Fibroblast of skin of back (primary cell): ENCODE data around the gene PCDHGB1.
"Not testable (repeated sequence)": the region's sequence is repeated elsewhere in the genome, so short reads cannot be mapped to it uniquely, and the experiment has no call there.

Experiments
- DNase-seq: peaks from one replicate; pipeline ENCODE4 v3.0.0-alpha.2; 2013

Gene PCDHGB1

DNA sequence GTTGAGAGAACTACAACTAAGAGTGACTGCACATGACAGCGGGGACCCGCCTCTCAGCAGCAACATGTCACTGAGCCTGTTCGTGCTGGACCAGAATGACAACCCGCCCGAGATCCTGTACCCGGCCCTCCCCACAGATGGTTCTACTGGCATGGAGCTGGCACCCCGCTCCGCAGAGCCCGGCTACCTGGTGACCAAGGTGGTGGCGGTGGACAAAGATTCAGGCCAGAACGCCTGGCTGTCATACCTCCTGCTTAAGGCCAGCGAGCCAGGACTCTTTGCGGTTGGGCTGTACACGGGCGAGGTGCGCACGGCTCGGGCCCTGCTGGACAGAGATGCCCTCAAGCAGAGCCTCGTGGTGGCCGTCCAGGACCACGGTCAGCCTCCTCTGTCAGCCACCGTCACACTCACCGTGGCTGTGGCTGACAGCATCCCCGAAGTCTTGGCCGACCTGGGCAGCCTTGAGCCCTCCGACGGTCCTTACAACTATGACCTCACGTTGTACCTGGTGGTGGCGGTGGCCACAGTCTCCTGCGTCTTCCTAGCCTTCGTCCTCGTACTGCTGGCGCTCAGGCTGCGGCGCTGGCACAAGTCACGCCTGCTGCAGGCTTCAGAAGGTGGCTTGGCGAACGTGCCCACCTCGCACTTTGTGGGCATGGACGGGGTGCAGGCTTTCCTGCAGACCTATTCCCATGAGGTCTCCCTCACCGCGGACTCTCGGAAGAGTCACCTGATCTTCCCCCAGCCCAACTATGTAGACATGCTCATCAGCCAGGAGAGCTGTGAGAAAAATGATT lies 34.8 kb downstream of the PCDHGB1 start:
- no peak for DNase-seq

DNA sequence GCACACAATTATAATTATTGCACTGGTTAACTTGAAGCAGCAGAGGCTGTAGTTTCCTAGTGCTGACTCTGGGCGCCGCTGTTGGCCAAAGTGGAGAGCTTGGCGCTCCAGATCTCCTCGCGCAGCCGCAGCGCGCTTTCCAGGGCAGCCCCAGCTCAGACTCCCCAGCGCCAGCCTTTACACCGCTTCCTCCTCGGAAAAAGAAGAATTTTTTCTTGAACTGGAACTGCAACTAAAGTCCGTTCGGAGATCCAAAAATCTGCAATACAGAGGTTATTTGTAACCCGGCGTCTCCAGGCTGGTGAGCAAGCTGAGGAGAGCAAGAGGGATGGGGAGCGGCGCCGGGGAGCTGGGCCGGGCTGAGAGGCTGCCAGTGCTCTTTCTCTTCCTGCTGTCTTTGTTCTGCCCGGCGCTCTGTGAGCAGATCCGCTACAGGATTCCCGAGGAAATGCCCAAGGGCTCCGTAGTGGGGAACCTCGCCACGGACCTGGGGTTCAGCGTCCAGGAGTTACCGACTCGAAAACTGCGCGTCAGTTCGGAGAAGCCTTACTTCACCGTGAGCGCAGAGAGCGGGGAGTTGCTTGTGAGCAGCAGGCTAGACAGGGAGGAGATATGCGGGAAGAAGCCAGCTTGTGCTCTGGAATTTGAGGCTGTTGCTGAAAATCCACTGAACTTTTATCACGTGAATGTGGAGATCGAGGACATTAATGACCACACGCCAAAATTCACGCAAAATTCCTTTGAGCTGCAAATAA lies 37.8 kb downstream of the PCDHGB1 start, which contains the start of gene PCDHGB4:
Gene PCDHGB4 (plus strand): TSS at position 142 of the 755 bp plus-strand sequence. CDS start 187 bp downstream, at position 329.
- DNase-seq = peak; percentile 65

DNA sequence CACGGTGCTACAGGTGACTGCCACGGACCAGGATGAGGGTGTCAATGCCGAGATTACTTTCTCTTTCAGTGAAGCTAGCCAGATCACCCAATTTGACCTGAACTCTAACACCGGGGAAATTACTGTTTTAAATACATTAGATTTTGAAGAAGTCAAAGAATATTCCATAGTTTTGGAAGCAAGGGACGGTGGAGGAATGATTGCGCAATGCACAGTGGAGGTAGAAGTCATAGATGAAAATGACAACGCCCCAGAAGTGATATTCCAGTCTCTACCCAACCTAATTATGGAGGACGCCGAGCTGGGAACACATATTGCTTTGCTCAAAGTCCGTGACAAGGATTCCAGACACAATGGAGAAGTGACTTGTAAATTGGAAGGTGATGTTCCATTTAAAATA lies 38.8 kb downstream of the PCDHGB1 start:
- no peak for DNase-seq

DNA sequence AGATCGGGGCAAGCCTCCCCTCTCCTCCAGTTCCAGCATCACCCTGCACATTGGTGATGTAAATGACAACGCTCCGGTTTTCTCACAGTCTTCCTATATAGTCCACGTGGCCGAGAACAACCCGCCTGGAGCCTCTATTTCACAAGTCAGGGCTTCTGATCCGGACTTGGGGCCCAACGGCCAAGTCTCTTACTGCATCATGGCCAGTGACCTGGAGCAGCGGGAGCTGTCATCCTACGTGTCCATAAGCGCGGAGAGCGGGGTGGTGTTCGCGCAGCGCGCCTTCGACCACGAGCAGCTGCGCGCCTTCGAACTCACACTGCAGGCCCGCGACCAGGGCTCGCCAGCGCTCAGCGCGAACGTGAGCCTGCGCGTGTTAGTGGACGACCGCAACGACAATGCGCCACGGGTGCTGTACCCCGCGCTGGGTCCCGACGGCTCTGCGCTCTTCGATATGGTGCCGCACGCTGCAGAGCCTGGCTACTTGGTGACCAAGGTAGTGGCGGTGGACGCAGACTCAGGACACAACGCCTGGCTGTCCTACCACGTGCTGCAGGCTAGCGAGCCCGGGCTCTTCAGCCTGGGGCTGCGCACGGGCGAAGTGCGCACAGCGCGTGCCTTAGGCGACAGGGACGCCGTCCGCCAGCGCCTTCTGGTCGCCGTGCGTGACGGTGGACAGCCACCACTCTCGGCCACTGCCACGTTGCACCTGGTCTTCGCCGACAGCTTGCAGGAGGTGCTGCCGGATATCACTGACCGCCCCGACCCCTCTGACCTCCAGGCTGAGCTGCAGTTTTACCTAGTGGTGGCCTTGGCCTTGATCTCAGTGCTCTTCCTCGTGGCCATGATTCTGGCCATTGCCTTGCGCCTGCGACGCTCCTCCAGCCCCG lies 39.5 kb downstream of the PCDHGB1 start:
- no peak for DNase-seq

DNA sequence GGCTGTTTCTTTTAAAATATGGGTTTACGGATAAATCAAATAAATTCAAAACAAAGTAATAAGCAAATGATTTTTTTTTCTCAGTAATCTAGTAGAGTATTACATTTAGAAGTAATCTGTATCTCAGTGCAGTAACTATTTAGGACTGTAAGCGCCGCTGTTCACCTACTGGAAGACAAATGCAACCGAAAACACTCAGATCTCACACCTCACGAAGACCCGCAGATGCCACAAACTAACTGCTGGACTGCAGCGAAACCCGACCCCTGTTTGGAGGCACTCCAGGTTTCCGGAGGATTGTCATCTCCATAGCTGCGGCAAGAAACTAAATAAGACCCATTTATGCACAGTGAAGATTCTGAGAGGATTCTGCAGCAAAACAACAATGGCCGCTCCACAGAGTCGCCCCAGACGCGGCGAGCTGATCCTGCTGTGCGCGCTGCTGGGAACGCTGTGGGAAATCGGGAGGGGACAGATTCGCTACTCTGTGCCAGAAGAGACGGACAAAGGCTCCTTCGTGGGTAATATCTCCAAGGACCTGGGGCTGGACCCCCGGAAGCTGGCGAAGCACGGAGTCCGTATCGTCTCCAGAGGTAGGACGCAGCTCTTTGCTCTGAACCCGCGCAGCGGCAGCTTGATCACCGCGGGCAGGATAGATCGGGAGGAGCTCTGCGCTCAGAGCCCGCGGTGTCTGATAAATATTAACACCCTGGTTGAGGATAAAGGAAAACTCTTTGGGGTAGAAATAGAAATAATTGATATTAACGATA lies 42.7 kb downstream of the PCDHGB1 start, which contains the start of gene PCDHGA8:
Gene PCDHGA8 (plus strand): TSS at position 205 of the 770 bp plus-strand sequence. CDS start 181 bp downstream, at position 386.
- DNase-seq = peak; percentile 35

DNA sequence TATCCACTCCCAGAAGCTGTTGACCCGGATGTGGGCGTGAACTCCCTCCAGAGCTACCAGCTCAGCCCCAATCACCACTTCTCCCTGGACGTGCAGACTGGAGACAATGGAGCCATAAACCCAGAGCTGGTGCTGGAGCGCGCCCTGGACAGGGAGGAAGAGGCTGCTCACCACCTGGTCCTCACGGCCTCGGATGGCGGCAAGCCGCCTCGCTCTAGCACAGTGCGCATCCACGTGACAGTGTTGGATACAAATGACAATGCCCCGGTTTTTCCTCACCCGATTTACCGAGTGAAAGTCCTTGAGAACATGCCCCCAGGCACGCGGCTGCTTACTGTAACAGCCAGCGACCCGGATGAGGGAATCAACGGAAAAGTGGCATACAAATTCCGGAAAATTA lies 43.4 kb downstream of the PCDHGB1 start:
- no peak for DNase-seq

DNA sequence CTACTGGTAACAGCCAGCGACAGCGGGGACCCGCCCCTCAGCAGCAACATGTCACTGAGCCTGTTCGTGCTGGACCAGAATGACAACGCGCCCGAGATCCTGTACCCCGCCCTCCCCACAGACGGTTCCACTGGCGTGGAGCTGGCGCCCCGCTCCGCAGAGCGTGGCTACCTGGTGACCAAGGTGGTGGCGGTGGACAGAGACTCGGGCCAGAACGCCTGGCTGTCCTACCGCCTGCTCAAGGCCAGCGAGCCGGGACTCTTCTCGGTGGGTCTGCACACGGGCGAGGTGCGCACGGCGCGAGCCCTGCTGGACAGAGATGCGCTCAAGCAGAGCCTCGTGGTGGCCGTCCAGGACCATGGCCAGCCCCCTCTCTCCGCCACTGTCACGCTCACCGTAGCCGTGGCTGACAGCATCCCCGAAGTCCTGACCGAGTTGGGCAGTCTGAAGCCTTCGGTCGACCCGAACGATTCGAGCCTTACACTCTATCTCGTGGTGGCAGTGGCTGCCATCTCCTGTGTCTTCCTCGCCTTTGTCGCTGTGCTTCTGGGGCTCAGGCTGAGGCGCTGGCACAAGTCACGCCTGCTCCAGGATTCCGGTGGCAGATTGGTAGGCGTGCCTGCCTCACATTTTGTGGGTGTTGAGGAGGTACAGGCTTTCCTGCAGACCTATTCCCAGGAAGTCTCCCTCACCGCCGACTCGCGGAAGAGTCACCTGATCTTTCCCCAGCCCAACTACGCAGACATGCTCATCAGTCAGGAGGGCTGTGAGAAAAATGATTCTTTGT lies 44.7 kb downstream of the PCDHGB1 start:
- DNase-seq = not testable (repeated sequence)

DNA sequence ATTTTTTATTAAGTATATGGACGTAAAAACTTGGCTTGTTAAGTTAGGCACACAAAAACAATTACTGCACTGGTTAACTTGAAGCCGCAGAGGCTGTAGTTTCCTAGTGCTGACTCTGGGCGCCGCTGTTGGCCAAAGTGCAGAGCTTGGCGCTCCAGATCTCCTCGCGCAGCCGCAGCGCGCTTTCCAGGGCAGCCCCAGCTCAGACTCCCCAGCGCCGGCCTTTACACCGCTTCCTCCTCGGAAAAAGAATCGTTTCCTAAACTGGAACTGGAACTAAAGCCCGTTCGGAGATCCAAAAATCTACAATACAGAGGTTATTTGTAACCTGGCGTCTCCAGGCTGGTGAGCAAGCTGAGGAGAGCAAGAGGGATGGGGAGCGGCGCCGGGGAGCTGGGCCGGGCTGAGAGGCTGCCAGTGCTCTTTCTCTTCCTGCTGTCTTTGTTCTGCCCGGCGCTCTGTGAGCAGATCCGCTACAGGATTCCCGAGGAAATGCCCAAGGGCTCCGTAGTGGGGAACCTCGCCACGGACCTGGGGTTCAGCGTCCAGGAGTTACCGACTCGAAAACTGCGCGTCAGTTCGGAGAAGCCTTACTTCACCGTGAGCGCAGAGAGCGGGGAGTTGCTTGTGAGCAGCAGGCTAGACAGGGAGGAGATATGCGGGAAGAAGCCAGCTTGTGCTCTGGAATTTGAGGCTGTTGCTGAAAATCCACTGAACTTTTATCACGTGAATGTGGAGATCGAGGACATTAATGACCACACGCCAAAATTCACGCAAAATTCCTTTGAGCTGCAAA lies 48.1 kb downstream of the PCDHGB1 start, which contains the start of gene PCDHGB5:
Gene PCDHGB5 (plus strand): TSS at position 192 of the 796 bp plus-strand sequence. CDS start 181 bp downstream, at position 373.
- DNase-seq = peak; percentile 68

DNA sequence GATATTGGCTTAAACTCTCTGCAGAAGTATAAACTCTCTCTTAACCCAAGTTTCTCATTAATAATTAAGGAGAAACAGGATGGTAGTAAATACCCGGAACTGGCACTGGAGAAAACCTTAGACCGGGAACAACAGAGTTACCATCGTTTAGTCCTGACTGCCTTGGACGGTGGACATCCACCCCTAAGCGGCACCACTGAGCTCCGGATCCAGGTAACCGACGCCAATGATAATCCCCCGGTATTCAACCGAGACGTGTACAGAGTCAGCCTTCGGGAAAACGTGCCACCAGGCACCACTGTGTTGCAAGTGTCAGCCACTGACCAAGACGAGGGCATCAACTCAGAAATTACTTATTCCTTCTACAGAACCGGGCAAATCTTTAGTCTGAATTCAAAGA lies 48.7 kb downstream of the PCDHGB1 start:
- DNase-seq = no peak

DNA sequence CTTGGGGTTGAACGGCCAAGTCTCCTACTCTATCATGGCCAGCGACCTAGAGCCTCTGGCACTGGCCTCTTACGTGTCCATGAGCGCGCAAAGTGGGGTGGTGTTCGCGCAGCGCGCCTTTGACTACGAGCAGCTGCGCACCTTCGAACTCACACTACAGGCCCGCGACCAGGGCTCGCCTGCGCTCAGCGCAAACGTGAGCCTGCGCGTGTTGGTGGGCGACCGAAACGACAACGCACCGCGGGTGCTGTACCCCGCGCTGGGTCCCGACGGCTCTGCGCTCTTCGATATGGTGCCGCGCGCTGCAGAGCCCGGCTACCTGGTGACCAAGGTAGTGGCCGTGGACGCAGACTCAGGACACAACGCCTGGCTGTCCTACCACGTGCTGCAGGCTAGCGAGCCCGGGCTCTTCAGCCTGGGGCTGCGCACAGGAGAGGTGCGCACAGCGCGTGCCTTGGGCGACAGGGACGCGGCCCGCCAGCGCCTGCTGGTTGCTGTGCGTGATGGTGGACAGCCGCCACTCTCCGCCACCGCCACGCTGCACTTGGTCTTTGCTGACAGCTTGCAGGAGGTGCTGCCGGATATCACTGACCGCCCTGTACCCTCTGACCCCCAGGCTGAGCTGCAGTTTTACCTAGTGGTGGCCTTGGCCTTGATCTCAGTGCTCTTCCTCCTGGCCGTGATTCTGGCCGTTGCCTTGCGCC lies 49.8 kb downstream of the PCDHGB1 start:
- DNase-seq = no peak
